Mononuclear cell (primary cell): Measurements from ENCODE around the gene KIRREL2. TPM values are rescaled to one million over a fixed set of nuclear protein-coding genes. Genes with fewer than 3 reads are reported as not detected.
"Not testable (repeated sequence)": the region's sequence is repeated elsewhere in the genome, so short reads cannot be mapped to it uniquely, and the experiment has no call there.

Experiments
- H3K27me3 ChIP-seq: 2 replicates; pipeline ENCODE4 v1.6.0; 2011; ENCODE audit warnings: low read length, control low read depth; ENCODE audit not compliant: insufficient read depth
- H3K4me1 ChIP-seq: 2 replicates; pipeline ENCODE4 v1.5.1; 2011; ENCODE audit warnings: mild to moderate bottlenecking, low read length, control low read depth; ENCODE audit not compliant: insufficient read depth
- H3K4me3 ChIP-seq: 2 replicates; pipeline ENCODE4 v1.5.1; 2011; ENCODE audit warnings: mild to moderate bottlenecking, low read length, moderate library complexity
- H3K9me3 ChIP-seq: 2 replicates; pipeline ENCODE4 v1.5.1; 2011; ENCODE audit warnings: low read depth, mild to moderate bottlenecking, control low read depth, low read length
- total RNA-seq: library from RNA; depleted of rRNA; stranded (reverse); fragments of >200 nt; gene quantifications from one replicate; pipeline ENCODE4 v1.2.3, GENCODE V29; 2012

The KIRREL2 gene
- total RNA-seq, 1 donor: 0.10 TPM

GRCh38 chr19:35908973-35909683, 52.4 kb downstream of the KIRREL2 start:
- peaks cover 95% of the 10 kb centered on the region for H3K4me1 ChIP-seq
- no peaks in the 10 kb centered on the region for H3K9me3 ChIP-seq
- H3K4me3 ChIP-seq: peak overlapping the region; percentile 78
- no peaks in the 10 kb centered on the region for H3K27me3 ChIP-seq

GRCh38 chr19:35909684-35910035, 52.9 kb downstream of the KIRREL2 start:
- Histone ChIP-seq H3K4me3 (no peak overlapping the region), H3K9me3 (no peaks in the 10 kb centered on the region), H3K27me3 (no peaks in the 10 kb centered on the region), H3K4me1 (peaks cover 95% of the 10 kb centered on the region)

- peaks cover 95% of the 10 kb centered on the region for H3K4me1 ChIP-seq
- H3K27me3 ChIP-seq, H3K9me3 ChIP-seq, H3K4me3 ChIP-seq: not testable (repeated sequence)
Observed at GRCh38 chr19:35910355-35910754, 53.6 kb downstream of the KIRREL2 start.

- no peaks in the 10 kb centered on the region for H3K9me3 ChIP-seq
- no peaks in the 10 kb centered on the region for H3K27me3 ChIP-seq
- no peak overlapping the region for H3K4me3 ChIP-seq
- H3K4me1 ChIP-seq: peaks cover 94% of the 10 kb centered on the region
Observed at GRCh38 chr19:35911173-35911572, 54.5 kb downstream of the KIRREL2 start.

GRCh38 chr19:35911790-35912189, 55.1 kb downstream of the KIRREL2 start:
- Histone ChIP-seq H3K4me3 (no peak overlapping the region), H3K4me1 (peaks cover 88% of the 10 kb centered on the region), H3K9me3 (no peaks in the 10 kb centered on the region), H3K27me3 (no peaks in the 10 kb centered on the region)

GRCh38 chr19:35913589-35913988, 56.9 kb downstream of the KIRREL2 start:
- Histone ChIP-seq H3K9me3 (no peaks in the 10 kb centered on the region), H3K4me3 (no peak overlapping the region), H3K4me1 (peaks cover 73% of the 10 kb centered on the region), H3K27me3 (no peaks in the 10 kb centered on the region)

GRCh38 chr19:35915443-35915842, 58.7 kb downstream of the KIRREL2 start:
- no peak overlapping the region for H3K4me3 ChIP-seq
- peaks cover 55% of the 10 kb centered on the region for H3K4me1 ChIP-seq
- H3K27me3 ChIP-seq: no peaks in the 10 kb centered on the region
- no peaks in the 10 kb centered on the region for H3K9me3 ChIP-seq

Other genes with a start within 250 kb of the KIRREL2 start
- 6.0 TPM for gene HAUS5, start 244.2 kb upstream of the KIRREL2 start, total RNA-seq
- 16.0 TPM for gene RBM42, start 227.9 kb upstream of the KIRREL2 start, total RNA-seq
- not detected for gene ETV2, start 215.2 kb upstream of the KIRREL2 start, total RNA-seq
- gene COX6B1, start 208.6 kb upstream of the KIRREL2 start, total RNA-seq: 219 TPM
- gene UPK1A, start 190.4 kb upstream of the KIRREL2 start, total RNA-seq: not detected
- gene ZBTB32, start 152.4 kb upstream of the KIRREL2 start, total RNA-seq: 0.42 TPM
- gene KMT2B, start 138.9 kb upstream of the KIRREL2 start, total RNA-seq: 10.8 TPM
- 8.7 TPM for gene IGFLR1, start 114.5 kb upstream of the KIRREL2 start, total RNA-seq
- gene U2AF1L4, start 111.5 kb upstream of the KIRREL2 start, total RNA-seq: 18.4 TPM
- gene PSENEN, start 111.3 kb upstream of the KIRREL2 start, total RNA-seq: 8.0 TPM
- gene LIN37, start 108.3 kb upstream of the KIRREL2 start, total RNA-seq: 1.9 TPM
- gene HSPB6, start 99.9 kb upstream of the KIRREL2 start, total RNA-seq: not detected
- gene PROSER3, start 98.7 kb upstream of the KIRREL2 start, total RNA-seq: 5.1 TPM
- 4.1 TPM for gene ARHGAP33, start 81.3 kb upstream of the KIRREL2 start, total RNA-seq
- gene PRODH2, start 44.1 kb upstream of the KIRREL2 start, total RNA-seq: not detected
- not detected for gene NPHS1, start 4.4 kb upstream of the KIRREL2 start, total RNA-seq
- gene APLP1, start 11.7 kb downstream of the KIRREL2 start, total RNA-seq: not detected
- gene NFKBID, start 43.6 kb downstream of the KIRREL2 start, total RNA-seq: 128 TPM
- 58.1 TPM for gene HCST, start 45.6 kb downstream of the KIRREL2 start, total RNA-seq
- 286 TPM for gene TYROBP, start 51.4 kb downstream of the KIRREL2 start, total RNA-seq
- gene LRFN3, start 79.5 kb downstream of the KIRREL2 start, total RNA-seq: 1.3 TPM
- gene SDHAF1, start 138.3 kb downstream of the KIRREL2 start, total RNA-seq: 8.3 TPM
- 0.10 TPM for gene SYNE4, start 151.9 kb downstream of the KIRREL2 start, total RNA-seq
- 6.6 TPM for gene ALKBH6, start 157.3 kb downstream of the KIRREL2 start, total RNA-seq
- gene CLIP3, start 176.0 kb downstream of the KIRREL2 start, total RNA-seq: 0.10 TPM
- gene THAP8, start 197.4 kb downstream of the KIRREL2 start, total RNA-seq: 0.42 TPM
- gene WDR62, start 198.0 kb downstream of the KIRREL2 start, total RNA-seq: 1.4 TPM